Caco-2 (cell line): ENCODE results near the gene PEX5L. TPM values are rescaled to one million over a fixed set of nuclear protein-coding genes. Genes with fewer than 3 reads are reported as not detected.

Experiments used
- BruUV-seq: library from RNA; stranded (reverse); fragments of 400-500 nt; replicated peaks from 2 replicates; lab custom pipeline; 2021; lab: Mats Ljungman, UMichigan
- CTCF ChIA-PET: fragments of 300-600 bp; sonication (Branson Sonifier 250); formaldehyde crosslinking; loops from one replicate; lab custom pipeline; 2022; ENCODE audit warnings: antibody characterized with exemption; lab: Charles Lee
- POLR2A ChIA-PET: fragments of 300-600 bp; sonication (Branson Sonifier 250); formaldehyde crosslinking; loops from one replicate; lab custom pipeline; 2022; ENCODE audit warnings: antibody characterized with exemption; lab: Charles Lee
- DNase-seq, 2 experiments: peaks; one replicate each; pipeline versions ENCODE4 v3.0.0 to v3.0.0-alpha.2; 2020 to 2022
- H3K27me3 ChIP-seq: replicated peaks from 2 replicates; pipeline ENCODE4 v1.6.0; 2011; ENCODE audit warnings: low read length; ENCODE audit not compliant: control insufficient read depth, insufficient read depth
- H3K36me3 ChIP-seq: 2 replicates; pipeline ENCODE4 v1.5.1; 2011; ENCODE audit warnings: low read length; ENCODE audit not compliant: control insufficient read depth, insufficient read depth
- H3K4me1 ChIP-seq: fragments of 250-450 bp; sonication (Bioruptor Pico); 2 replicates; pipeline ENCODE4 v1.5.1; 2020; ENCODE audit warnings: mild to moderate bottlenecking
- H3K4me3 ChIP-seq: 2 replicates; pipeline ENCODE4 v1.5.1; 2011; ENCODE audit warnings: low read depth, mild to moderate bottlenecking, control low read depth, low read length
- H3K9me3 ChIP-seq: fragments of 250-450 bp; sonication (Bioruptor Pico); 2 replicates; pipeline ENCODE4 v1.5.1; 2020; ENCODE audit warnings: mild to moderate bottlenecking, moderate library complexity
- H3K27ac Mint-ChIP-seq: one replicate; pipeline ENCODE4 v1.8.0; 2022; ENCODE audit warnings: mixed read lengths; ENCODE audit not compliant: unreplicated experiment
- H3K27me3 Mint-ChIP-seq: one replicate; pipeline ENCODE4 v1.8.0; 2022; ENCODE audit warnings: mixed read lengths; ENCODE audit not compliant: insufficient read depth, unreplicated experiment
- H3K36me3 Mint-ChIP-seq: one replicate; pipeline ENCODE4 v1.8.0; 2022; ENCODE audit warnings: mild to moderate bottlenecking, mixed read lengths; ENCODE audit not compliant: insufficient read depth, unreplicated experiment
- H3K4me1 Mint-ChIP-seq: one replicate; pipeline ENCODE4 v1.8.0; 2022; ENCODE audit warnings: low read depth, mixed read lengths; ENCODE audit not compliant: unreplicated experiment
- H3K4me3 Mint-ChIP-seq: one replicate; pipeline ENCODE4 v1.8.0; 2022; ENCODE audit warnings: mild to moderate bottlenecking, moderate library complexity, mixed read lengths; ENCODE audit not compliant: unreplicated experiment
- H3K9me3 Mint-ChIP-seq: one replicate; pipeline ENCODE4 v1.8.0; 2022; ENCODE audit warnings: mixed read lengths; ENCODE audit not compliant: unreplicated experiment
- intact Hi-C: fragments of 100-400 bp; cut with micrococcal nuclease; formaldehyde crosslinking; loops from one replicate; pipeline ENCODE4 v1.10.0; 2022; ENCODE audit not compliant: unreplicated experiment
- total RNA-seq: library from RNA; stranded (reverse); gene quantifications from 2 replicates; pipeline ENCODE4 v1.2.3, GENCODE V29; 2022
- TF ChIP-seq, protein P1 (sequence below), 2 experiments: fragments of 200-600 bp in 1 of 2; IDR thresholded peaks; 1 replicate in 1 of 2; 2 replicates in 1 of 2; pipeline versions ENCODE4 v1.5.1 to v1.8.0; 2011 to 2022; ENCODE audit warnings: antibody characterized with exemption in 1 of 2, control low read depth in 1 of 2, inconsistent platforms in 1 of 2, low read depth in 1 of 2, low read length in 1 of 2, mild to moderate bottlenecking in 1 of 2, moderate library complexity in 1 of 2; ENCODE audit not compliant: insufficient read depth in 1 of 2, severe bottlenecking in 1 of 2, unreplicated experiment in 1 of 2

Gene PEX5L
- total RNA-seq, 1 experiment from 2014 or later = not detected

- H3K9me3 Mint-ChIP-seq = no peaks in the 10 kb centered on the region
- no peaks in the 10 kb centered on the region for H3K4me1 Mint-ChIP-seq
- no peak for DNase-seq
- peaks cover 18% of the 10 kb centered on the region for H3K27me3 Mint-ChIP-seq
- H3K36me3 Mint-ChIP-seq = no peaks in the 10 kb centered on the region
- TF ChIP-seq, protein P1, sequence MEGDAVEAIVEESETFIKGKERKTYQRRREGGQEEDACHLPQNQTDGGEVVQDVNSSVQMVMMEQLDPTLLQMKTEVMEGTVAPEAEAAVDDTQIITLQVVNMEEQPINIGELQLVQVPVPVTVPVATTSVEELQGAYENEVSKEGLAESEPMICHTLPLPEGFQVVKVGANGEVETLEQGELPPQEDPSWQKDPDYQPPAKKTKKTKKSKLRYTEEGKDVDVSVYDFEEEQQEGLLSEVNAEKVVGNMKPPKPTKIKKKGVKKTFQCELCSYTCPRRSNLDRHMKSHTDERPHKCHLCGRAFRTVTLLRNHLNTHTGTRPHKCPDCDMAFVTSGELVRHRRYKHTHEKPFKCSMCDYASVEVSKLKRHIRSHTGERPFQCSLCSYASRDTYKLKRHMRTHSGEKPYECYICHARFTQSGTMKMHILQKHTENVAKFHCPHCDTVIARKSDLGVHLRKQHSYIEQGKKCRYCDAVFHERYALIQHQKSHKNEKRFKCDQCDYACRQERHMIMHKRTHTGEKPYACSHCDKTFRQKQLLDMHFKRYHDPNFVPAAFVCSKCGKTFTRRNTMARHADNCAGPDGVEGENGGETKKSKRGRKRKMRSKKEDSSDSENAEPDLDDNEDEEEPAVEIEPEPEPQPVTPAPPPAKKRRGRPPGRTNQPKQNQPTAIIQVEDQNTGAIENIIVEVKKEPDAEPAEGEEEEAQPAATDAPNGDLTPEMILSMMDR (IDR thresholded peaks at IDR 0.05; ENCODE audit: insufficient read depth in 1 of 2, low read depth in 1 of 2, low read length in 1 of 2, severe bottlenecking in 1 of 2, unreplicated experiment in 1 of 2) = no peak
- Histone ChIP-seq H3K36me3 (no peaks in the 10 kb centered on the region), H3K27me3 (no peaks in the 10 kb centered on the region), H3K9me3 (no peaks in the 10 kb centered on the region), H3K4me1 (no peaks in the 10 kb centered on the region), H3K4me3 (no peak overlapping the region)
- no peak overlapping the region for H3K27ac Mint-ChIP-seq
- CTCF ChIA-PET = no interaction called here
- H3K4me3 Mint-ChIP-seq = no peak overlapping the region
- intact Hi-C loops = no loop called here
- POLR2A ChIA-PET = no interaction called here
- BruUV-seq = no TSS peak
Measured at GRCh38 chr3:179961703-179962078, 75.0 kb downstream of the PEX5L start.

- Mint-ChIP-seq H3K9me3 (no peaks in the 10 kb centered on the region), H3K4me3 (no peak overlapping the region), H3K27me3 (peaks cover 13% of the 10 kb centered on the region), H3K27ac (no peak overlapping the region), H3K36me3 (no peaks in the 10 kb centered on the region), H3K4me1 (no peaks in the 10 kb centered on the region)
- TF ChIP-seq, protein P1 (IDR thresholded peaks at IDR 0.05; ENCODE audit: insufficient read depth in 1 of 2, low read depth in 1 of 2, low read length in 1 of 2, severe bottlenecking in 1 of 2, unreplicated experiment in 1 of 2) = no peak
- CTCF ChIA-PET = no interaction called here
- DNase-seq = no peak
- Histone ChIP-seq H3K36me3 (no peaks in the 10 kb centered on the region), H3K4me1 (no peaks in the 10 kb centered on the region), H3K9me3 (no peaks in the 10 kb centered on the region), H3K27me3 (no peaks in the 10 kb centered on the region), H3K4me3 (no peak overlapping the region)
- no TSS peak for BruUV-seq
- intact Hi-C loops = no loop called here
- POLR2A ChIA-PET = no interaction called here
Measured at GRCh38 chr3:179961071-179961702, 75.5 kb downstream of the PEX5L start.

DNA sequence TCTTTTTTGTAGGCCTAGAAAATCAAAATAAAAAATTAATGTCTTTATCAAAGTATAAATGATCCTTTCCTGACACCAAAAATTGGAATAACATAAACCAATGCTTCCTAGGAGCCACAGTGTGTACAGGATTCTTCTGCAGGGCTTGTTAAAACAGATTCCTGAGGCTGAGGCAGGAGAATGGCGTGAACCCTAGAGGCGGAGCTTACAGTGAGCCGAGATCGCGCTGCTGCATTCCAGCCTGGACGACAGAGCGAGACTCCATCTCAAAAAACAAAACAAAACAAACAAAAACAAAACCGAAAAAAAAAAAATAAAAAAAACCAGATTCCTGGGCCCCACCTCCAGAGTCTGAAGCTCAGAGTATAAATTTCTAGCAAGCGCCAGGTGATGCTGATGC lies 78.0 kb downstream of the PEX5L start:
- Histone ChIP-seq H3K27me3 (no peaks in the 10 kb centered on the region), H3K4me3 (no peak overlapping the region), H3K4me1 (no peaks in the 10 kb centered on the region), H3K9me3 (no peaks in the 10 kb centered on the region), H3K36me3 (no peaks in the 10 kb centered on the region)
- no peak overlapping the region for H3K27ac Mint-ChIP-seq
- H3K36me3 Mint-ChIP-seq = no peaks in the 10 kb centered on the region
- CTCF ChIA-PET = no interaction called here
- H3K4me3 Mint-ChIP-seq = no peak overlapping the region
- no TSS peak for BruUV-seq
- no peak for DNase-seq
- TF ChIP-seq, protein P1 (IDR thresholded peaks at IDR 0.05; ENCODE audit: insufficient read depth in 1 of 2, low read depth in 1 of 2, low read length in 1 of 2, severe bottlenecking in 1 of 2, unreplicated experiment in 1 of 2) = no peak
- no peaks in the 10 kb centered on the region for H3K9me3 Mint-ChIP-seq
- no peaks in the 10 kb centered on the region for H3K4me1 Mint-ChIP-seq
- intact Hi-C loops = no loop called here
- POLR2A ChIA-PET = no interaction called here
- H3K27me3 Mint-ChIP-seq = peaks cover 7% of the 10 kb centered on the region
